ENCODE results near the gene ENOPH1. TPM values are rescaled to one million over a fixed set of nuclear protein-coding genes. Genes with fewer than 3 reads are reported as not detected.
"Not testable (repeated sequence)": the region's sequence is repeated elsewhere in the genome, so short reads cannot be mapped to it uniquely, and the experiment has no call there.

The ENOPH1 gene
- total RNA-seq, 2 experiments from 2014 or later = 69.2 to 70.8 TPM

GRCh38 chr4:82473621-82474164, 43.3 kb downstream of the ENOPH1 start:
- POLR2A ChIA-PET = no interaction called here
- H3K4me3 Mint-ChIP-seq = no peak overlapping the region
- H3K9me3 Mint-ChIP-seq = no peaks in the 10 kb centered on the region
- CTCF ChIA-PET = interaction anchor here (1.4 kb wide), 1 partner anchor 265 kb away, joined by 4 read pairs; no protein-coding TSS in a partner anchor
- peaks cover 9% of the 10 kb centered on the region for H3K36me3 Mint-ChIP-seq
- no peaks in the 10 kb centered on the region for H3K27me3 Mint-ChIP-seq
- H3K27ac Mint-ChIP-seq = no peak overlapping the region
- no peak for DNase-seq
- intact Hi-C loops (cut with micrococcal nuclease) = no loop called here
- no peaks in the 10 kb centered on the region for H3K4me1 Mint-ChIP-seq (ENCODE audit: low read depth)

- POLR2A ChIA-PET; intact Hi-C loops (cut with micrococcal nuclease); H3K4me1 Mint-ChIP-seq (ENCODE audit: low read depth); H3K27ac Mint-ChIP-seq; DNase-seq; H3K9me3 Mint-ChIP-seq; H3K4me3 Mint-ChIP-seq; CTCF ChIA-PET; H3K27me3 Mint-ChIP-seq: not testable (repeated sequence)
- H3K36me3 Mint-ChIP-seq = peaks cover 20% of the 10 kb centered on the region
Measured at GRCh38 chr4:82475931-82476330, 45.5 kb downstream of the ENOPH1 start.

- H3K27me3 Mint-ChIP-seq; CTCF ChIA-PET; DNase-seq; H3K9me3 Mint-ChIP-seq; H3K4me1 Mint-ChIP-seq (ENCODE audit: low read depth); H3K4me3 Mint-ChIP-seq; POLR2A ChIA-PET; intact Hi-C loops (cut with micrococcal nuclease); H3K27ac Mint-ChIP-seq: not testable (repeated sequence)
- H3K36me3 Mint-ChIP-seq = peaks cover 24% of the 10 kb centered on the region
Measured at GRCh38 chr4:82477469-82477868, 47.1 kb downstream of the ENOPH1 start.

DNA sequence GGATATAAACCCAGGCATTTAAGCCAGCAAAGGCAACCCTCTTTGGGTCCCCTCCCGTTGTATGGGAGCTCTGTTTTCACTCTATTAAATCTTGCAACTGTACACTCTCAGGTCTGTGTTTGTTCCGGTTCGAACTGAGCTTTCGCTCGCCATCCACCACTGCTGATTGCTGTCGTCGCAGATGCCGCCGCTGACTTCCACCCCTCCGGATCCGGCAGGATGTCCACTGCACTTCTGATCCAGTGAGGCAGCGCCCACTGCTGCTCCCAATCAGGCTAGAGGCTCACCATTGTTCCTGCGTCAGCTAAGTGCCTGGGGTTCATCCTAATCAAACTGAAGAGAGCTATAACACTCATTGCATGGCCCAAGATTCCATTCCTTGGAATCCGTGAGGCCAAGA, 49.2 kb downstream of the ENOPH1 start:
- ChIA-PET POLR2A (no interaction called here), CTCF (no interaction called here)

GRCh38 chr4:82480771-82481505, 50.5 kb downstream of the ENOPH1 start:
- Mint-ChIP-seq H3K27me3 (no peaks in the 10 kb centered on the region), H3K9me3 (no peaks in the 10 kb centered on the region), H3K36me3 (peaks cover 20% of the 10 kb centered on the region), H3K4me3 (no peak overlapping the region), H3K4me1 (ENCODE audit: low read depth) (no peaks in the 10 kb centered on the region), H3K27ac (no peak overlapping the region)
- DNase-seq = no peak
- ChIA-PET CTCF (no interaction called here), POLR2A (no interaction called here)
- intact Hi-C loops (cut with micrococcal nuclease) = no loop called here

More for the DNA sequence above, 49.2 kb downstream of the ENOPH1 start:
- intact Hi-C loops (cut with micrococcal nuclease) = no loop called here
- Mint-ChIP-seq H3K27ac (no peak overlapping the region), H3K4me1 (ENCODE audit: low read depth) (no peaks in the 10 kb centered on the region), H3K9me3 (no peaks in the 10 kb centered on the region), H3K27me3 (no peaks in the 10 kb centered on the region), H3K4me3 (no peak overlapping the region), H3K36me3 (peaks cover 22% of the 10 kb centered on the region)
- no peak for DNase-seq

- Mint-ChIP-seq H3K27me3 (no peaks in the 10 kb centered on the region), H3K4me3 (no peak overlapping the region), H3K36me3 (peaks cover 20% of the 10 kb centered on the region), H3K4me1 (ENCODE audit: low read depth) (no peaks in the 10 kb centered on the region), H3K27ac (no peak overlapping the region), H3K9me3 (no peaks in the 10 kb centered on the region)
- ChIA-PET POLR2A (no interaction called here), CTCF (no interaction called here)
- DNase-seq = no peak
- intact Hi-C loops (cut with micrococcal nuclease) = no loop called here
Measured at GRCh38 chr4:82481506-82481840, 51.1 kb downstream of the ENOPH1 start.

GRCh38 chr4:82482387-82482786, 52.0 kb downstream of the ENOPH1 start:
- Mint-ChIP-seq H3K27ac (no peak overlapping the region), H3K4me1 (ENCODE audit: low read depth) (no peaks in the 10 kb centered on the region), H3K36me3 (peaks cover 20% of the 10 kb centered on the region), H3K9me3 (no peaks in the 10 kb centered on the region), H3K27me3 (no peaks in the 10 kb centered on the region), H3K4me3 (no peak overlapping the region)
- DNase-seq = no peak
- ChIA-PET CTCF (no interaction called here), POLR2A (no interaction called here)
- intact Hi-C loops (cut with micrococcal nuclease) = no loop called here

DNA sequence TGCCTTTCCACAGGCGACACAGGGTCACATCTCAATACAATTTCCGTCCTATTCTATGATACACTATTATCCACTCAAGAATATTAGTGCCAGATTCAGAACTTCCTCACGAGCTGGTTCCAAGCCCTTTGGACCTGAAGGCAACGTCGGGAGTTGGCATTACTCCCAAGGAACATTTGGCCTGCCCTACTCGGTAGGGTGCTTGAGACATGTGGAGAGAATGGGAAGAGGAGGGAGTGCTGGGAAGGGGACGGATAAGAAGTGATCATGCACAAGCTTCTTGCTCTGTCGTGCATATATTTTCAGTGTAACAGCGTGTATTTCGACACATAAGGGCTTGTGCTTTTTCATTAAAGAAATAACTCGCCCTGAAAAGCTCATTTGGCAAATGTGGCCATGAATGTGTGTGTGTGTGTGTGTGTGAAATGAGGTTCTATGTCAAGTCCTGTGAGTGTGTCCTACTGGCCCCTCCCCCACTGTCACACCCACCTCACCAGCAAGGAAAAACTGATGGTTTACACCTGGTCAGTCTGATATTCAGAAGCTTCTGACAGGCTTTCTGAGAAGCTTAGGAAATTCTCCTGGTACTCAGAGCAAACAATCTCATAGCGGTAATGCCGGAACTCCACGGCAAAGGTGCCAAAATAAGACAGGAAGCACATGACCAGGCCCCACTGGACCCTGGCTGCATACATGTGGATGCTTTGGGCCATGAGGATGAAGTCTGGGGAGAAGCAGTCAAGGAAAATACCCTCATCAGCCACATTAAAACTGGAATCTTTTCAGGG, 54.8 kb downstream of the ENOPH1 start:
- ChIA-PET CTCF (no interaction called here), POLR2A (interaction anchor here (0.5 kb wide), 1 partner anchor 32 kb away, joined by 3 read pairs; no protein-coding TSS in a partner anchor)
- no peak for DNase-seq
- Mint-ChIP-seq H3K27me3 (no peaks in the 10 kb centered on the region), H3K4me1 (ENCODE audit: low read depth) (no peaks in the 10 kb centered on the region), H3K4me3 (no peak overlapping the region), H3K27ac (no peak overlapping the region), H3K9me3 (no peaks in the 10 kb centered on the region), H3K36me3 (peaks cover 13% of the 10 kb centered on the region)
- intact Hi-C loops (cut with micrococcal nuclease) = no loop called here

GRCh38 chr4:82489076-82489475, 58.7 kb downstream of the ENOPH1 start:
- Mint-ChIP-seq H3K27ac (no peak overlapping the region), H3K4me3 (no peak overlapping the region), H3K36me3 (peaks cover 5% of the 10 kb centered on the region), H3K27me3 (no peaks in the 10 kb centered on the region), H3K9me3 (no peaks in the 10 kb centered on the region), H3K4me1 (ENCODE audit: low read depth) (no peaks in the 10 kb centered on the region)
- POLR2A ChIA-PET = no interaction called here
- intact Hi-C loops (cut with micrococcal nuclease) = no loop called here
- DNase-seq = no peak
- CTCF ChIA-PET = no interaction called here

DNA sequence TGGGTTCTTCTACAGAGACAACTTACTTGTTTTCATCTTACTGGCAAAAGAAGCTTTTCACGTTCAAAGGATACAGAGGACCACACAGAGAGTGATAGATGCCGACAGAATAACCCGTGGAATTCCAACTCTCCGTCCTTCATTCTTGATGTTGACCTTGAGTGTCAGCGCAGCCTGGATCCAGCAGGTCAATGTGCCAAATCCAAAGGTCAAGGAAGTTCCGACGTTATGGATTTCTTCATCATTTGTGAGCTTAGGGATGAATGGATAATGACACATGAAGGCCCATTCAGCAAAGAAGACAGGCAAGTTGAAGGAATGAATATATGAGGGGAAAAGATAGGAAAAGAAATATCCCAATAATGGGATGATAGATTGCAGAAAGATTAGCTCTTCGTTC, 59.6 kb downstream of the ENOPH1 start:
- Mint-ChIP-seq H3K4me3 (no peak overlapping the region), H3K9me3 (no peaks in the 10 kb centered on the region)

DNA sequence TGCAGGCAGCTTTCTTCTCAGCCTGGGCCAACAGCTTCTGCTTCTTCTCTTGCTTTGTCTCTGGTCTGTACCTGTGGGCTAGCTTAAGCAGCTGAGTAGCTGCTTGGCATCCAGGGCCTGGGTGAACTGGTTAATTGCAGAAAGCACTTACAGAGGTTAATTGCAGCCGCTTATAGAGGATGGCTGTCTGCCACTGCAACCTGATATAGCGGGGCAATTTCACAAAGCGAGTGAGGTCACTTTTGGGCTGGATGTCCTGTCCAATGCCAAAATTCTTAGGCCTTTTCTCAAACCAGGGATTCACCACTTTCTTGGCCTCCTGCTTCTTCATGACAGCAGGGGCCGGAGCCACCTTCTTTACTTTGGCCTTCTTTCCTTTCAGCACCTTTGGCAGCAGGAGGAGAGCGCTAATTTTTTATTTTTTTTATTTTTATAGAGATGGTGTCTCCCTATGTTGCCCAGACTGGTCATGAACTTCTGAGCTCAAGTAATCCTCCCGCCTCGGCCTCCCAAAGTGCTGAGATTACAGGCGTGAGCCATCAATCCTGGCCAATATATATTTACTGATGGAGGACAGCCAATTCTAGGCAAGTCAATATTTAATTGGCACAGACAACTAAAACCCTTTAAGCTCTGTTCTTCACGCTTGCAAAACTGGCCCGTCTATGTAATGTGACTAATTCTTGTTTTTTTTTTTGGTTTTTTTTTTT, 61.0 kb downstream of the ENOPH1 start:
- ChIA-PET POLR2A (no interaction called here), CTCF (no interaction called here)
- Mint-ChIP-seq H3K36me3 (peaks cover 3% of the 10 kb centered on the region), H3K4me1 (ENCODE audit: low read depth) (no peaks in the 10 kb centered on the region), H3K27ac (no peak overlapping the region), H3K27me3 (no peaks in the 10 kb centered on the region), H3K9me3 (no peaks in the 10 kb centered on the region), H3K4me3 (no peak overlapping the region)
- intact Hi-C loops (cut with micrococcal nuclease) = no loop called here
- no peak for DNase-seq

More for the DNA sequence above, 59.6 kb downstream of the ENOPH1 start:
- CTCF ChIA-PET = no interaction called here
- POLR2A ChIA-PET = no interaction called here
- no peak for DNase-seq
- intact Hi-C loops (cut with micrococcal nuclease) = no loop called here
- Mint-ChIP-seq H3K27me3 (no peaks in the 10 kb centered on the region), H3K4me1 (ENCODE audit: low read depth) (no peaks in the 10 kb centered on the region), H3K36me3 (peaks cover 2% of the 10 kb centered on the region), H3K27ac (no peak overlapping the region)

DNA sequence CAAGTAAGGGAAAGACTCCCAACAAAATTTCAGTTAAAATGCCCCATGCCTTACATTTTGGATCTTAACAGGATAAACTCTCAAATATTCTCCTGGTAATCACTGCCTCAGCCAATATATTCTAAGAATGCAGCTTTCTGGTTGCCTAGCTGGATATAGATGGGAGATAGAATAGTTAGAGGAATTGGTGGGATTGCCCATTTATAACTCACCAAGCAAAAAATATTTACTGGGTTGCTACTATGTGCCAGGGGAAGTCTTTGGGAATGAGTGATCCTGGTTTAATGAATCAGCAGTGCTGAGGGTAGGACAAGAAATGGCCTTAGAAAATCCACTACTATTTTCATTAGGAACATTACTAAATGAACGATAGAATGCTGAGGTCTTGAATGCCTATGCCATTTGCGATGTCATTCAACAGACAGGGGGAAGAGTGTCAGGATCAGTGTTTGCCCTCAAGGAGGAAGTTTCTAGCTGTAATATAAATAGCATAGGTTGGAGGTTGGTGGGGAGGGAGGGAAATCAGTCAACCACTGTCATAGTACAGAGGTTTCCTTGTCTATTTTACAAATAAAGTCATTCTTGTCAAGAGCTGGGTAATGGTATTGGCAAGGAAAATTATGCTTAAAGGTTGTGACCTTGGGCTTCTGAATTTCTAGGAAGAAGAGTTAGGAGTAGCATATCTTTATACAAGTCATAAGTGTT, 63.5 kb downstream of the ENOPH1 start:
- H3K27ac Mint-ChIP-seq = no peak overlapping the region
- H3K9me3 Mint-ChIP-seq = no peaks in the 10 kb centered on the region
- no peaks in the 10 kb centered on the region for H3K4me1 Mint-ChIP-seq (ENCODE audit: low read depth)
- intact Hi-C loops (cut with micrococcal nuclease) = no loop called here
- POLR2A ChIA-PET = no interaction called here
- CTCF ChIA-PET = no interaction called here
- no peak for DNase-seq
- H3K36me3 Mint-ChIP-seq = peaks cover 5% of the 10 kb centered on the region
- H3K27me3 Mint-ChIP-seq = no peaks in the 10 kb centered on the region
- no peak overlapping the region for H3K4me3 Mint-ChIP-seq

Data from activated CD4-positive, alpha-beta memory T cell treated with anti-CD3 and anti-CD28 coated beads for 36 hours (primary cell).